ENCODE results near the gene DPM3. TPM values are rescaled to one million over a fixed set of nuclear protein-coding genes. Genes with fewer than 3 reads are reported as not detected.

The DPM3 gene
- total and polyA plus RNA-seq, 2 of the 13 experiments (the other 11 are each of a cell fraction or from before 2014, with no cell fraction given) = 23.2 to 53.4 TPM

GRCh38 chr1:155167166-155168104 is 27.1 kb upstream of the DPM3 start (continued):
- no peak for TF ChIP-seq BHLHE40 (IDR thresholded peaks at IDR 0.05; ENCODE audit: low read length)
- no peak for TF ChIP-seq GTF3A (CRISPR knock-in tag; conservative IDR thresholded peaks at IDR 0.05)
- TF ChIP-seq PHF5A (CRISPR knock-in tag; IDR thresholded peaks at IDR 0.05; ENCODE audit: low read depth, unreplicated experiment) = peak; percentile 60
- TF ChIP-seq IKZF1 (IDR thresholded peaks at IDR 0.05) = no peak
- TF ChIP-seq ZBTB38 (CRISPR knock-in tag; IDR thresholded peaks at IDR 0.05) = no peak
- no peak for TF ChIP-seq IKZF4 (CRISPR knock-in tag; IDR thresholded peaks at IDR 0.05; ENCODE audit: borderline replicate concordance, low read depth, not compliant biosample characterization)
- TF ChIP-seq TCF7L2 (IDR thresholded peaks at IDR 0.05; ENCODE audit: low read depth, low read length) = no peak
- no peak for TF ChIP-seq ASH2L (IDR thresholded peaks at IDR 0.05; ENCODE audit: insufficient read length, low read depth, low read length)
- TF ChIP-seq KLF13 (CRISPR knock-in tag; IDR thresholded peaks at IDR 0.05) = no peak
- TF ChIP-seq MEIS2 (CRISPR knock-in tag; IDR thresholded peaks at IDR 0.05) = no peak
- no peak for TF ChIP-seq ZBTB7B (CRISPR knock-in tag; IDR thresholded peaks at IDR 0.05)
- no peak for TF ChIP-seq CREB1 (IDR thresholded peaks at IDR 0.05)
- no peak for TF ChIP-seq CREB1 (CRISPR knock-in tag; IDR thresholded peaks at IDR 0.05)
- no peak for TF ChIP-seq ZNF704 (CRISPR knock-in tag; IDR thresholded peaks at IDR 0.05; ENCODE audit: borderline replicate concordance)
- TF ChIP-seq SMAD3 (CRISPR knock-in tag; IDR thresholded peaks at IDR 0.05) = peak; percentile 62; the same call in 1 of the 2 replicates
- TF ChIP-seq ZBTB20 (CRISPR knock-in tag; IDR thresholded peaks at IDR 0.05; ENCODE audit: borderline replicate concordance, low read depth) = no peak
- TF ChIP-seq DPF2 (CRISPR knock-in tag; IDR thresholded peaks at IDR 0.05; ENCODE audit: borderline replicate concordance, low read depth) = no peak
- TF ChIP-seq KDM3A (CRISPR knock-in tag; IDR thresholded peaks at IDR 0.05; ENCODE audit: low read depth) = peak; percentile 75; the same call in 1 of the 2 replicates
- no peak for TF ChIP-seq CAMTA2 (CRISPR knock-in tag; IDR thresholded peaks at IDR 0.05; ENCODE audit: borderline replicate concordance)
- peak; percentile 53 for TF ChIP-seq TBX2 (CRISPR knock-in tag; IDR thresholded peaks at IDR 0.05; ENCODE audit: borderline replicate concordance)
- no peak for TF ChIP-seq FOXJ3 (CRISPR knock-in tag; IDR thresholded peaks at IDR 0.05; ENCODE audit: borderline replicate concordance)
- TF ChIP-seq ZBTB1 (CRISPR knock-in tag; IDR thresholded peaks at IDR 0.05; ENCODE audit: borderline replicate concordance) = no peak
- no peak for TF ChIP-seq NPAS2 (CRISPR knock-in tag; IDR thresholded peaks at IDR 0.05; ENCODE audit: borderline replicate concordance)
- no peak for TF ChIP-seq REST (IDR thresholded peaks at IDR 0.05; ENCODE audit: borderline replicate concordance in 1 of 2, low read depth in 1 of 2, low read length in 2 of 2)
- no peak for TF ChIP-seq ZBTB3 (CRISPR knock-in tag; IDR thresholded peaks at IDR 0.05; ENCODE audit: borderline replicate concordance, low read depth)
- TF ChIP-seq YEATS4 (CRISPR knock-in tag; IDR thresholded peaks at IDR 0.05; ENCODE audit: borderline replicate concordance) = no peak
